Prostate gland (tissue), 2 donors: ENCODE measurements around the gene COL4A1. TPM values are rescaled to one million over a fixed set of nuclear protein-coding genes. Genes with fewer than 3 reads are reported as not detected.

Experiments
- DNase-seq: peaks from one replicate; pipeline ENCODE4 v3.0.0-alpha.2; 2019; ENCODE audit warnings: low spot score
- H3K27ac ChIP-seq, 2 donors: fragments of 200-600 bp; sonication (generic); 2 replicates each; pipeline ENCODE4 v1.5.1; 2017 to 2019
- H3K27me3 ChIP-seq: fragments of 200-600 bp; sonication (generic); replicated peaks from 2 replicates; pipeline ENCODE4 v1.5.1; 2019; ENCODE audit not compliant: insufficient read depth
- H3K36me3 ChIP-seq, 2 donors: fragments of 200-600 bp; sonication (generic); 1 replicate in 1 of 2; 2 replicates in 1 of 2; pipeline versions ENCODE4 v1.5.1 to v1.8.1; 2017 to 2019
- H3K4me1 ChIP-seq: fragments of 200-600 bp; sonication (generic); replicated peaks from 2 replicates; pipeline ENCODE4 v1.5.1; 2019
- H3K4me3 ChIP-seq, 2 donors: fragments of 200-600 bp; sonication (generic); 2 replicates each; pipeline ENCODE4 v1.5.1; 2017 to 2019
- H3K9me3 ChIP-seq: fragments of 200-600 bp; sonication (generic); 2 replicates; pipeline ENCODE4 v1.5.1; 2017
- POLR2A ChIP-seq: fragments of 450-650 bp; IDR thresholded peaks from one replicate; pipeline ENCODE4 v1.6.1; 2016; ENCODE audit warnings: antibody characterized with exemption, mild to moderate bottlenecking
- POLR2AphosphoS5 ChIP-seq: sonication (generic); formaldehyde crosslinking; IDR thresholded peaks from one replicate; pipeline ENCODE4 v1.6.1; 2017; ENCODE audit warnings: antibody characterized with exemption
- WGBS: methylation state at CpG from one replicate; pipeline ENCODE4 v1.1.5; 2018; 5-methylcytosine and 5-hydroxymethylcytosine counted together
- intact Hi-C: fragments of 100-400 bp; cut with DNase I; formaldehyde crosslinking; loops from one replicate; pipeline ENCODE4 v1.14.2; 2022
- total RNA-seq, 2 donors: library from RNA; depleted of rRNA; stranded (reverse); fragments of >200 nt; gene quantifications; one replicate each; pipeline ENCODE4 v1.1.0, GENCODE V29; 2016
- TF ChIP-seq, protein P1 (sequence below), 4 experiments: fragments of 200-600 bp in 2 of 4; fragments of 450-650 bp in 2 of 4; sonication (generic) in 2 of 4; IDR thresholded peaks; 1 replicate in 3 of 4; 2 replicates in 1 of 4; pipeline ENCODE4 v1.5.1; 2016 to 2019; ENCODE audit warnings: antibody characterized with exemption in 4 of 4, mild to moderate bottlenecking in 2 of 4, moderate library complexity in 2 of 4

Gene COL4A1
- total RNA-seq, 2 donors from 2014 or later, result 37.3 to 132 TPM

DNA sequence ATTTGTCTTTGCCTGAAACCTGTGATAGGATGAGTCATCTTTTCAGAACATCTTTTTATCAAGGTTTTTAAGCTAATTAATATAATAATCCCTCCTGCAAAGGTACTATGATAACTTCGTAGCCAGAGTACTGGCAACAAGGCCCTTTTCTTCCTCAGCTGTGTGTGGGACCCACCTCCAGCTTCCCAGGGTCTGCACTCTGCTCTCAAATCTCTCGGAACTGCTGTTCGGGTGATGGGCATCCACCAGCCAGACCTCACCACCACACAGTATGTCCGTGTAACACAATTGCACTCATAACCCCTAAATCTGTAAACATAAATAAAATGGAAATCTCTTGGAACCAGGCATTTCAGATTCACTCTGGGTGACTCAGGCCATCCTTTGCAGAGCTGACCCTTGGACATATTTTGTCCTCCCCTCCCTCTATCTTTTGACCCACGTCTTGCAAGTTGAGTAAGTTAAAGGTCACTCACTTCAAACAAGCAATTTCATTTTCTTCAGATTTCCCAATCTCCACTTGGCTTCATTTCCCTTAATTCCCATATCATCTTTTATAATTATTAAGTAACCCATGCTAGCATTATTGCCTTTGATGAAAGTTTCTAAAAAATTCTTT is 29.5 kb downstream of the COL4A1 start:
- DNase-seq, result no peak
- Histone ChIP-seq H3K27ac (no peak overlapping the region), H3K4me3 (no peak overlapping the region), H3K4me1 (no peaks in the 10 kb centered on the region), H3K27me3 (no peaks in the 10 kb centered on the region), H3K36me3 (no peaks in the 10 kb centered on the region), H3K9me3 (no peaks in the 10 kb centered on the region)
- 73% methylated on average over 5 of the region's 5 CpGs for WGBS
- TF ChIP-seq POLR2AphosphoS5 (no peak), POLR2A (no peak)
- TF ChIP-seq, protein P1, sequence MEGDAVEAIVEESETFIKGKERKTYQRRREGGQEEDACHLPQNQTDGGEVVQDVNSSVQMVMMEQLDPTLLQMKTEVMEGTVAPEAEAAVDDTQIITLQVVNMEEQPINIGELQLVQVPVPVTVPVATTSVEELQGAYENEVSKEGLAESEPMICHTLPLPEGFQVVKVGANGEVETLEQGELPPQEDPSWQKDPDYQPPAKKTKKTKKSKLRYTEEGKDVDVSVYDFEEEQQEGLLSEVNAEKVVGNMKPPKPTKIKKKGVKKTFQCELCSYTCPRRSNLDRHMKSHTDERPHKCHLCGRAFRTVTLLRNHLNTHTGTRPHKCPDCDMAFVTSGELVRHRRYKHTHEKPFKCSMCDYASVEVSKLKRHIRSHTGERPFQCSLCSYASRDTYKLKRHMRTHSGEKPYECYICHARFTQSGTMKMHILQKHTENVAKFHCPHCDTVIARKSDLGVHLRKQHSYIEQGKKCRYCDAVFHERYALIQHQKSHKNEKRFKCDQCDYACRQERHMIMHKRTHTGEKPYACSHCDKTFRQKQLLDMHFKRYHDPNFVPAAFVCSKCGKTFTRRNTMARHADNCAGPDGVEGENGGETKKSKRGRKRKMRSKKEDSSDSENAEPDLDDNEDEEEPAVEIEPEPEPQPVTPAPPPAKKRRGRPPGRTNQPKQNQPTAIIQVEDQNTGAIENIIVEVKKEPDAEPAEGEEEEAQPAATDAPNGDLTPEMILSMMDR (IDR thresholded peaks at IDR 0.05), result no peak
- intact Hi-C loops, result no loop called here

DNA sequence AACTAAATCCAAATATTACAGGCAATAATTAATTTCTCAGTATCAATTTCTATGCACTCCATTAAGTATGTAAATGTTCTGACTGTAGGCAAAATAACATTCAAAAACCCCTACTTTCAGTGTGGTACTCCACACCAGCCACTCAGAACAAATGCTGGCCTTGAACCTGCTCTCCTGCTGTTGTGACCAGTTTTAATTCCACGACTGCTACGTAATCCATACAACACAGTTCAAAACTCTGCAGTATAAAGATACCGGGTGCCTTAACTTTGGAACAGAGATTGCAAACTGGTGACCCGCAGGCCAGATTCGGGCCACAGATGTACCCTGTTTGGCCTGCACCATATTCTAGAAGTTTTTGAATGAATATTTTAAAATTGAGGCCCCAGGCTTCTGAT is 30.4 kb downstream of the COL4A1 start:
- Histone ChIP-seq H3K9me3 (no peaks in the 10 kb centered on the region), H3K4me1 (no peaks in the 10 kb centered on the region)
- no peak for DNase-seq

DNA sequence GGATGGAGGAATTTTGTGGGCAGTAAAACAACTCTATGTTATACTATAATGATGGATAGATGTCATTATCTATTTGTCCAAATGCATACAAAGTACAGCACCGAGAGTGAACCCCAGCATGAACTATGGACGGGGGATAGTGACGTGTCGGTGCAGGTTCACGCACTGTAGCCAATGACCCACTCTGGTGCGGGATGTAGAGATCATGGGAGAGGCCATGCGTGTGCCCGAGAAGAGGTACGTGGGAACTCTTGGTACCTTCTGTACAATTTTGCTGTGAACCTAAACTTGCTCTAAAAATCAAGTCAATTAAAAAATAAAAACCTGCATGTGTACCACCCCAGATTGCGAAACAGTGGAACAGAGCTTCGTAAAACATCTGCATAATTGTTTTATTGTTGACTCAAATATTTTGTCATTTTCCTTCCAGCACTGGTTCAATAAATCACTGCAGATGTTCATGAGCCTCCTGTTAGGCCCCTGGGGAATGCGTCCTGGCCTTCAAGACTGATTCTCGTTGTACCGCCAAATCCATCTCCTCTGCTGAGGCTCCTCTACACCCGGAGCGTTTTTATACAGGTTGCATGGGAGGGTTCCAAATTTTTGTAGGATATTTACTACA is 30.9 kb downstream of the COL4A1 start:
- WGBS, result 73% methylated on average over 16 of the region's 16 CpGs
- TF ChIP-seq, protein P1 (IDR thresholded peaks at IDR 0.05), result no peak
- TF ChIP-seq POLR2A (no peak), POLR2AphosphoS5 (no peak)
- Histone ChIP-seq H3K4me1 (no peaks in the 10 kb centered on the region), H3K27me3 (no peaks in the 10 kb centered on the region), H3K36me3 (no peaks in the 10 kb centered on the region), H3K27ac (no peak overlapping the region), H3K4me3 (no peak overlapping the region), H3K9me3 (no peaks in the 10 kb centered on the region)
- DNase-seq, result no peak
- intact Hi-C loops, result no loop called here

More for the DNA sequence above, 30.4 kb downstream of the COL4A1 start:
- 81% methylated on average over 5 of the region's 5 CpGs for WGBS
- H3K36me3 ChIP-seq, result no peaks in the 10 kb centered on the region
- no peak overlapping the region for H3K27ac ChIP-seq
- intact Hi-C loops, result no loop called here
- H3K4me3 ChIP-seq, result no peak overlapping the region
- no peaks in the 10 kb centered on the region for H3K27me3 ChIP-seq
- TF ChIP-seq POLR2AphosphoS5 (no peak), POLR2A (no peak)

DNA sequence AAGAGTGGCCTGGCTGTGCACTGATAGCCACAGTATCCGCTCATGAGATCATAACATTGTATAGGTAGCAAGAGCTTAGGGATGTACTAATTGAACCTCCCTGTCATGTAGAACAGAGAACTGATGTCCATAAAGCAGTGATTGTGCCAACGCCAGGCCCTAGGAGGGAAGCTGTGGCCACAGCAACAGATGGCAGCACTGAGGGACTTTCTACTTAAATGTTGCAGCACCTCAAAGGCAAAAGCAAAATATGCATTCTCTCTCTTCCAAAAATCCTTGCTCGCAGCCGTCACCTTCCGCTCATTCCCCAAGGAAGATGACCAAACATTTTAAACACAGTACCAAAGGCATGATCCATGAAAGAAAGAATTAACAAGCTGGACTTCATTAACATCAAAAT is 32.3 kb downstream of the COL4A1 start:
- Histone ChIP-seq H3K27ac (no peak overlapping the region), H3K27me3 (no peaks in the 10 kb centered on the region), H3K4me3 (no peak overlapping the region), H3K9me3 (no peaks in the 10 kb centered on the region), H3K36me3 (no peaks in the 10 kb centered on the region), H3K4me1 (no peaks in the 10 kb centered on the region)
- intact Hi-C loops, result no loop called here
- WGBS, result 55% methylated on average over 5 of the region's 5 CpGs
- TF ChIP-seq POLR2AphosphoS5 (no peak), POLR2A (no peak)
- TF ChIP-seq, protein P1 (IDR thresholded peaks at IDR 0.05), result peak in 2 of 4 experiments; percentile 3 to 8
- DNase-seq, result no peak

DNA sequence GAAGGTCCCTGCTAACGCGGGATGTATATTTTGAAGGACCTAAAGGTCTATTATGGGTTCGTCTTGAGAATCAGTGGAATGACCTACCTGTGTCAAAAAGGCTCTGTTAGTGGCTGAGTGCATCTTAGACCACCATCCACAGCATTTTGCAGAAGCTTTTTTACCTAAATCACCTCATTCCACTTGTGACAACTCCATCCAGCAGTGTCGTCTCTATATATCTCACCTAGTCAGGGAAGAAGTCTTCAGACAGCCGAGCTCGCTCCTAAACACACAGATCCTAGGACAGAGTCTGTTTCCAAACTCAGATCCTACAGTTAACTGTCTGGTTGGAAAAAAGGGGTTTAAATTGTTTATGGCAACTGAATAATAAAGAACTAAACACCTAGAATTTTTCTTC is 33.7 kb downstream of the COL4A1 start:
- no peaks in the 10 kb centered on the region for H3K36me3 ChIP-seq
- H3K27me3 ChIP-seq, result no peaks in the 10 kb centered on the region
- H3K4me3 ChIP-seq, result no peak overlapping the region
- 84% methylated on average over 6 of the region's 6 CpGs for WGBS
- no peaks in the 10 kb centered on the region for H3K9me3 ChIP-seq
- peak overlapping the region in 1 of 2 donors; percentile 3 for H3K27ac ChIP-seq
- TF ChIP-seq POLR2A, result no peak
- no peak for TF ChIP-seq POLR2AphosphoS5
- TF ChIP-seq, protein P1 (IDR thresholded peaks at IDR 0.05), result no peak
- no peak for DNase-seq
- intact Hi-C loops, result no loop called here
- H3K4me1 ChIP-seq, result no peaks in the 10 kb centered on the region
